Stomach (tissue), 4 donors: ENCODE measurements around the gene RNU7-1.

Source experiments
- CTCF ChIP-seq, 7 experiments: fragments of 450-650 bp in 4 of 7; fragments of 200-600 bp in 3 of 7; sonication (generic) in 3 of 7; IDR thresholded peaks; one replicate each; pipeline ENCODE4 v1.5.1; 2016 to 2019; ENCODE audit warnings: antibody characterized with exemption in 7 of 7, control low read depth in 2 of 7, mild to moderate bottlenecking in 1 of 7
- POLR2A ChIP-seq, 4 donors: fragments of 450-650 bp; IDR thresholded peaks; one replicate each; pipeline ENCODE4 v1.6.1; 2016; ENCODE audit warnings: antibody characterized with exemption in 4 of 4, control low read depth in 2 of 4, mild to moderate bottlenecking in 1 of 4, moderate library complexity in 1 of 4
- POLR2AphosphoS5 ChIP-seq, 3 donors: sonication (generic); formaldehyde crosslinking; IDR thresholded peaks; one replicate each; pipeline ENCODE4 v1.6.1; 2016; ENCODE audit warnings: antibody characterized with exemption in 3 of 3

- TF ChIP-seq CTCF (IDR thresholded peaks at IDR 0.05) (no peak), POLR2A (IDR thresholded peaks at IDR 0.05) (no peak), POLR2AphosphoS5 (IDR thresholded peaks at IDR 0.05) (no peak)
Observed at GRCh38 chr12:6936636-6937480, 6.8 kb upstream of the RNU7-1 start.
